ENCODE results near the gene PDE11A.
"Not testable (repeated sequence)": the region's sequence is repeated elsewhere in the genome, so short reads cannot be mapped to it uniquely, and the experiment has no call there.

Gene PDE11A

DNA sequence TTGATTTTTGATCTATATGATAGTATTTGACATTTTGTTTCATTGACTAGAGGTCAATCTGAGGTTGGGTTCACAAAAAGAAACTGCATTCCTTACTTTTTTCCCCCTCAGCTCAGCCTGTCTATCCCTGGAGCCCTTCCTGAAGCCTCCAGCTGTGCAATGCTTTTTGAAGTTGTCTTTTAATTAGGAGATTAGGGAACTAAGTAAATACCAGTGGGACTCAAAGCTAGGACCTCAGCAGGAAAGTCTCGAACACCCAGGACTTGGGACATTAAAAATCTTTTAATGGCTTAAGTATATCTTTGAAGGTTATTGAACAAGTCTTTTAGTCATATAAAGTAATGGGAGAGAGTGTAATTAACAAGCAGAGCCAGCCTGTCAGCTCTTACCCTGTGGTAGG, 220.2 kb downstream of the PDE11A start:
- no peak for DNase-seq (ENCODE audit: extremely low read depth, low read depth)

DNA sequence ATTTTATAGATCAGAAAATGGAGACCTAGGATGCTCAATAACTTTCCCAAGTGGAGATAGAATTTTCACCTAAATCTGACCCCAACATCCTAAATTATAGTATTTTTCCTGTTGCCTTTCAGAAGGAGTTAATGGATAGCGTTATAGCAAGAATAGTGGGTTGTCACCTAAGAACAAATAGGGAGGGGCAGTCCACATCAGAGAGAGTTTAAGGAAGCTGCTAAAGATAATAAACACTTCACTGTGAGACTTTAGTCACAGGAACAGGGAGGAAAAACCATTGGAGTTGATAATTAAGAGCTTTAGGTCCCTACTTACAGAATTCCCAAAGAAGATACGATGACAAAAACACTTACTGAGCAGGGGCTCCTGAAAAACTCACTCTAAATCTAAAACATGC, 229.4 kb downstream of the PDE11A start:
- TF ChIP-seq, protein P1, sequence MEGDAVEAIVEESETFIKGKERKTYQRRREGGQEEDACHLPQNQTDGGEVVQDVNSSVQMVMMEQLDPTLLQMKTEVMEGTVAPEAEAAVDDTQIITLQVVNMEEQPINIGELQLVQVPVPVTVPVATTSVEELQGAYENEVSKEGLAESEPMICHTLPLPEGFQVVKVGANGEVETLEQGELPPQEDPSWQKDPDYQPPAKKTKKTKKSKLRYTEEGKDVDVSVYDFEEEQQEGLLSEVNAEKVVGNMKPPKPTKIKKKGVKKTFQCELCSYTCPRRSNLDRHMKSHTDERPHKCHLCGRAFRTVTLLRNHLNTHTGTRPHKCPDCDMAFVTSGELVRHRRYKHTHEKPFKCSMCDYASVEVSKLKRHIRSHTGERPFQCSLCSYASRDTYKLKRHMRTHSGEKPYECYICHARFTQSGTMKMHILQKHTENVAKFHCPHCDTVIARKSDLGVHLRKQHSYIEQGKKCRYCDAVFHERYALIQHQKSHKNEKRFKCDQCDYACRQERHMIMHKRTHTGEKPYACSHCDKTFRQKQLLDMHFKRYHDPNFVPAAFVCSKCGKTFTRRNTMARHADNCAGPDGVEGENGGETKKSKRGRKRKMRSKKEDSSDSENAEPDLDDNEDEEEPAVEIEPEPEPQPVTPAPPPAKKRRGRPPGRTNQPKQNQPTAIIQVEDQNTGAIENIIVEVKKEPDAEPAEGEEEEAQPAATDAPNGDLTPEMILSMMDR (IDR thresholded peaks at IDR 0.05; ENCODE audit: low read depth, low read length), result no peak
- no peak for DNase-seq (ENCODE audit: extremely low read depth, low read depth)

More for the DNA sequence above, 220.2 kb downstream of the PDE11A start:
- TF ChIP-seq, protein P1 (IDR thresholded peaks at IDR 0.05; ENCODE audit: low read depth, low read length), result no peak

DNA sequence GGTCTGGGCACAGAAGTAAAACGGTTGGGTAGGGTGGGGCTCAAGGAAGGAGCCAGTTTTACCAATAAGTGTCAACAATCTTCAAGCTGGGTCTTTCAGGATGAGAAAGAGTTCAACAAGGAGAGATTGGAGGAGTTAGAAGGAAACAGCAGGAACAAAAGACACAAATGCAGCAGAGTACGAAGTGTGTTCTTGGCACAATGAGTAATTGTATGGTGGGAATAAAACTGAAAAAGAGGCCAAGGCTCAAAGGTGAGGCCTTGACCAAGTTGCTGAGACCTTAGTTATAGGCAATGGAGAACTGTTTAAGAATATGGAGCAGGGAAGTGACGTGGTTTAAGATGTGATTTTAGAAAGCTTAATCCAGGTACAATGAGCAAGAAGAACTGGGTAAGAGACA, 230.3 kb downstream of the PDE11A start:
- no peak for DNase-seq (ENCODE audit: extremely low read depth, low read depth)
- TF ChIP-seq, protein P1 (IDR thresholded peaks at IDR 0.05; ENCODE audit: low read depth, low read length), result no peak

DNA sequence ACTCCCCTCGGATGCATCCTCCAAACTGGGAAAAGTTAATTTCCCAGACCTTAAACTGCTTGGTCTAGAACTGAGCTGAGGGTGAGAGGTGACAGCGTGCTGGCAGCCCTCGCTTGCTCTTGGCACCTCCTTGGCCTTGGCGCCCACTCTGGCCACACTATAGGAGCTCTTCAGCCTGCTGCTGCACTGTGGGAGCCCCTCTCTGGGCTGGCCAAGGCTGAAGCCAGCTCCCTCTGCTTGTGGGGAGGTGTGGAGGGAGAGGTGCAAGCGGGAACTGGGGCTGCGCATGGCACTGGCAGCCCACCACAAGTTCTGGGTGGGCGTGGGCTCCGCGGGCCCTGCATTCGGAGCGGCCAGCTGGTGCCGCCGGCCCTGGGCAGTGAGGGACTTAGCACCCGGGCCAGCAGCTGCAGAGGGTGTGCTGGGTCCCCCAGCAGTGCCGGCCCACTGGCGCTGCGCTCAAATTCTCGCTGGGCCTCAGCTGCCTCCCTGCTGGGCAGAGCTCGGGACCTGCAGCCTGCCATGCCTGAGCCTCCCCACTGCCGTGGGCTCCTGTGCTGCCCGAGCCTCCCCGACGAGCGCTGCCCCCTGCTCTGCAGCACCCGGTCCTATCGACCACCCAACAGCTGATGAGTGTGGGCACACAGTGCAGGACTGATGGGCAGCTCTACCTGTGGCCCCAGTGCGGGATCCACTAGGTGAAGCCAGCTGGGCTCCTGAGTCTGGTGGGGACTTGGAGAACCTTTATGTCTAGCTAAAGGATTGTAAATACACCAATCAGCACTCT, 237.0 kb downstream of the PDE11A start:
- not testable (repeated sequence) for DNase-seq (ENCODE audit: extremely low read depth, low read depth)

DNA sequence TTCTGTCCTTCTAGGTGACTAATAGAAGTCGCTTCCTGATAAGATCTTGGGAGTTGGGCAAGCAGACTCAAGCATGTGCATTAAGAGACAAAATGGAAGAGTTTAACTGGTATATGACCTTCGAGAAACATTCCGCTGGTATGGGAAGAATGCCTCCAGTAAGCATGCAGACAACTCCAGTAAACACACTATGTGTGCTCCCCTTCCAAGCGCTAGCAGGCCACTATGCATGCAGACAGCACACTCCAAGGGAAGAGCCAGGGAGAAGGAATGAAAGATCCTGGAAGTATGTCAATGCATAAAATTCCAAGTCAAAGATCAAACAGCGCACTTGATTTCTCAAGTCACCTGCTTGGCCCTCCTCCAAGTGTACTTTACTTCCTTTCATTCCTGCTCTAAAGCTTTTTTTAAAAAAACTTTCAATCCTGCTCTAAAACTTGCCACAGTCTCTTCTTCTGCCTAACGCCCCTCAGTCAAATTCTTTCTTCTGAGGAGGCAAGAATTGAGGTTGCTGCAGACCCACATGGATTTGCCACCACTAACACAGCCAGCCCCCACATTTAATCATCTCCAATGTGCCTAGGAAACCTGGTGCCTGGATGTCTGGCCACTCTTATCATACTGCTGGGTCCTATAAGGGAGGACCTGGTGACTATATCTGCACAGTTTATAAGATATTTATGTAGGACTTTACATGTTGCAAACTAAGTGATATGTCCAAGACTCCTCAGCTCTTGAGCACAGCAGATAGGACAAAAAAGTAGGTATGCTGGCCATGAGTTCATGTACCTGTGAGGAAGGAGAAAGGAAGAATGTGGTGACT, 239.8 kb downstream of the PDE11A start:
- TF ChIP-seq, protein P1 (IDR thresholded peaks at IDR 0.05; ENCODE audit: low read depth, low read length), result no peak
- DNase-seq (ENCODE audit: extremely low read depth, low read depth), result no peak

DNA sequence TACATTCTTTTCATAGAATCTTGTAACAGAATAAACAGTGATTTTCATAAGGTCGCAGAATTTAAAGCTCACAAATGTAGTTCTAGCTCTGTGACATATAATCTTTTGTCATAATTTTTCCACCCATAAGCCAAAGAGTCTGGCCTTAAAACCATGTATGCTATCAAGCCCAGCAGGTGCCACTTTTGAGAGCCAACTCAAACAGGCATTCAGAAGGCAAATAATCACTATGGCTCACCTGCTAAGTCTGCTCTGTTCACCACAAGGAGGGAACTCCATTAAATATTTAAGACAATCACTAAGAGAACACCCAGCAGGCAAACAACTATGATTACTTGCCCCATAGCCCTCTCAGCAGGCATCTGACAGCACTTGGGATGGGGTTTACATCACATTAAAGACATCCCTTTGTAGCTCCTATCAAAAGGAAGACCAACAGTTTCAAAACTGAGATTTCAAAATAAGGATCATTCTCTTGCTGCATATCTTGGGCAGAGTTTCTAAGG, 241.6 kb downstream of the PDE11A start:
- DNase-seq (ENCODE audit: extremely low read depth, low read depth), result no peak
- TF ChIP-seq, protein P1 (IDR thresholded peaks at IDR 0.05; ENCODE audit: low read depth, low read length), result no peak

DNA sequence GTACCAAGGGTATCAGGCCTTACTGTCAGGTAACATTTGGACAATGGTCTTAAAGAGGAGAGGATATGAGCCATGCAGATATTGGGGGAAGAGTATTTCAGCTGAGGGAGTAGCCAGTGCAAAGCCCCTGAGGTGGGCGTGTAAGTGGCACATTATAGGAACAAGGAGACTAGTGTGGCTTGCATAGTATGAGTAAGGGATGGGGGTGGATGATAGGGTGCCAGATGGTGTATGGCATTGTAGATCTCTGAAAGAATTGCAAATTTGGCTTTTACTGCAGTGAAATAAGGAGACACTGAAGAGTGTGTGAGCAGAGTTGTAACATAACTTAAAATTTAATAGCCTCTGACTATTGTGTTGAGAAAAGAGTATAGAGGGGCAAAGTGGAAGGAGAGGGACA, 244.0 kb downstream of the PDE11A start:
- TF ChIP-seq, protein P1 (IDR thresholded peaks at IDR 0.05; ENCODE audit: low read depth, low read length), result no peak
- DNase-seq (ENCODE audit: extremely low read depth, low read depth), result no peak

Measured in AG09319 (cell line).